Vagina (tissue), 2 donors: ENCODE measurements around the gene MAP3K10.

Experiments
- CTCF ChIP-seq, 3 experiments: fragments of 450-650 bp in 2 of 3; fragments of 200-600 bp in 1 of 3; sonication (generic) in 1 of 3; IDR thresholded peaks; one replicate each; pipeline ENCODE4 v1.5.1; 2017 to 2019; ENCODE audit warnings: antibody characterized with exemption in 3 of 3, mild to moderate bottlenecking in 2 of 3, moderate library complexity in 2 of 3
- POLR2A ChIP-seq, 2 donors: fragments of 450-650 bp; IDR thresholded peaks; one replicate each; pipeline ENCODE4 v1.6.1; 2017; ENCODE audit warnings: antibody characterized with exemption in 2 of 2, mild to moderate bottlenecking in 2 of 2, moderate library complexity in 2 of 2

GRCh38 chr19:40193587-40193849 is 2.3 kb downstream of the MAP3K10 start:
- TF ChIP-seq CTCF (IDR thresholded peaks at IDR 0.05), result no peak
- TF ChIP-seq POLR2A (IDR thresholded peaks at IDR 0.05), result no peak
